ENCODE results near the gene CRABP1. TPM values are rescaled to one million over a fixed set of nuclear protein-coding genes. Genes with fewer than 3 reads are reported as not detected.

The CRABP1 gene
- total RNA-seq, 4 donors from 2014 or later: 0.50 to 5.3 (median 3.6) TPM; not detected in 1

GRCh38 chr15:78320183-78320582, 20.0 kb upstream of the CRABP1 start:
- WGBS, 2 donors (ENCODE audit: low coverage in 1 of 2): 88% methylated on average over 3 of the region's 5 CpGs; no CpG with 5 or more reads in 1 of the 2 donors

DNA sequence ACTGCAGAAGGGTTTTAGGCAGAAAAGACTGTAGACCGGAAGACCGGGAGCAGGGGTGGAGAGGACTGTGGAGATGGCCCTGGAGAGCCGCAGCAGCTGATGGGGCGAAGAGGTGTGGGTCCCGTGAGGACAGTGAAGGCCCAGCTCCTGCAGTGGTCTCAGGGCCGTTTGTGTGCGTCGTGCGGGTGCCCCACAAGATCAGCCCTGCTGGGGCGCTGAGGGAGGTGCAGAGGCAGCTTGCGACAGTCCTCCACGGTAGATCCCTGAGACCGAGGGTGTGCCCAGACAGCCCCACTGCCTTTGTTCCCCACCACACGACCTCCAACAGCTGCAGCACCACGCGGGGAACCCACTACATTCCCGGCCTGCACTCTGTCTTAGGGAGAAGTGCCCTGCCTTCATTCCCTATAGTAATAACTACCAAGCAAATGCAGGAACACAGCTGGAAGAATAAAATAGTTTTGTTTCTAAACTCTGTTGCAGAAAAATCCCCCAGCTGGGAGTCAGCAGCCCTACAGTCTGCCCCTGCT, 19.0 kb upstream of the CRABP1 start:
- Histone ChIP-seq H3K36me3 (no peaks in the 10 kb centered on the region), H3K4me1 (no peaks in the 10 kb centered on the region), H3K27me3 (peaks cover under 1% of the 10 kb centered on the region), H3K4me3 (no peak overlapping the region), H3K9me3 (no peaks in the 10 kb centered on the region), H3K27ac (no peak overlapping the region)
- WGBS, 2 donors (ENCODE audit: low coverage in 1 of 2): 63% methylated on average over 6 of the region's 17 CpGs; no CpG with 5 or more reads in 1 of the 2 donors
- TF ChIP-seq POLR2A (IDR thresholded peaks at IDR 0.05) (no peak), POLR2AphosphoS5 (IDR thresholded peaks at IDR 0.05) (no peak), CTCF (IDR thresholded peaks at IDR 0.05) (no peak), EP300 (IDR thresholded peaks at IDR 0.05) (no peak)
- ATAC-seq: no peak

More at GRCh38 chr15:78320183-78320582, 20.0 kb upstream of the CRABP1 start:
- Histone ChIP-seq H3K9me3 (no peaks in the 10 kb centered on the region), H3K27ac (no peak overlapping the region), H3K27me3 (peaks cover 9% of the 10 kb centered on the region), H3K36me3 (no peaks in the 10 kb centered on the region), H3K4me1 (no peaks in the 10 kb centered on the region), H3K4me3 (no peak overlapping the region)
- TF ChIP-seq CTCF (IDR thresholded peaks at IDR 0.05): no peak
- no peak for TF ChIP-seq POLR2AphosphoS5 (IDR thresholded peaks at IDR 0.05)
- TF ChIP-seq EP300 (IDR thresholded peaks at IDR 0.05): no peak
- no peak for TF ChIP-seq POLR2A (IDR thresholded peaks at IDR 0.05)
- ATAC-seq: no peak

- Histone ChIP-seq H3K4me1 (no peaks in the 10 kb centered on the region), H3K27ac (no peak overlapping the region), H3K36me3 (no peaks in the 10 kb centered on the region), H3K9me3 (no peaks in the 10 kb centered on the region), H3K4me3 (no peak overlapping the region), H3K27me3 (no peaks in the 10 kb centered on the region)
- no peak for ATAC-seq
- no peak for TF ChIP-seq CTCF (IDR thresholded peaks at IDR 0.05)
- no peak for TF ChIP-seq POLR2A (IDR thresholded peaks at IDR 0.05)
- TF ChIP-seq POLR2AphosphoS5 (IDR thresholded peaks at IDR 0.05): no peak
- no peak for TF ChIP-seq EP300 (IDR thresholded peaks at IDR 0.05)
- WGBS, 2 donors (ENCODE audit: low coverage in 1 of 2): no CpG with 5 or more reads among the region's 4 CpGs
Observed at GRCh38 chr15:78321786-78322185, 18.4 kb upstream of the CRABP1 start.

DNA sequence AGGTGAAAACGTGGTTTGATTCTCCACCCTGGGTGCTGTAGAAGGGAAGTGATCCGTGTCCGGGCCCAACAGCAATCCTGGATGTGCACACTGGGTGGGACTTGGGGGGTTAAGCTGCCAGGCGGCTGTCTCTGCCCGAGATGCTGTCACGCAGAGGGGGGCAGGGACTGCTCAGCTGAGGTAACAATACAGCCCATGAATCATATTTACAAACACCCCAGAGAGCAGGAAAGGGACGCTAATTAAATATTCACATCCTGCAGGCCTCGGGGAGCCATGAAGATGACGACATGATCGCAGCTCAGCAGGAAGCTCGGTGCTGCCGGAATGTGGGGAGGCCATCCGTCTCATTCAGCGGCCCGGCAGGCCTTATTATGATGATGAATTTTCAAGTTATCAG, 17.9 kb upstream of the CRABP1 start:
- no peaks in the 10 kb centered on the region for H3K9me3 ChIP-seq
- ATAC-seq: no peak
- WGBS, 2 donors (ENCODE audit: low coverage in 1 of 2): 69% methylated on average over 8 of the region's 15 CpGs; no CpG with 5 or more reads in 1 of the 2 donors
- H3K27me3 ChIP-seq: no peaks in the 10 kb centered on the region
- no peaks in the 10 kb centered on the region for H3K36me3 ChIP-seq
- no peak overlapping the region for H3K4me3 ChIP-seq
- H3K27ac ChIP-seq: no peak overlapping the region
- TF ChIP-seq POLR2A (IDR thresholded peaks at IDR 0.05): no peak
- no peak for TF ChIP-seq POLR2AphosphoS5 (IDR thresholded peaks at IDR 0.05)
- no peak for TF ChIP-seq CTCF (IDR thresholded peaks at IDR 0.05)
- TF ChIP-seq EP300 (IDR thresholded peaks at IDR 0.05): no peak
- no peaks in the 10 kb centered on the region for H3K4me1 ChIP-seq

DNA sequence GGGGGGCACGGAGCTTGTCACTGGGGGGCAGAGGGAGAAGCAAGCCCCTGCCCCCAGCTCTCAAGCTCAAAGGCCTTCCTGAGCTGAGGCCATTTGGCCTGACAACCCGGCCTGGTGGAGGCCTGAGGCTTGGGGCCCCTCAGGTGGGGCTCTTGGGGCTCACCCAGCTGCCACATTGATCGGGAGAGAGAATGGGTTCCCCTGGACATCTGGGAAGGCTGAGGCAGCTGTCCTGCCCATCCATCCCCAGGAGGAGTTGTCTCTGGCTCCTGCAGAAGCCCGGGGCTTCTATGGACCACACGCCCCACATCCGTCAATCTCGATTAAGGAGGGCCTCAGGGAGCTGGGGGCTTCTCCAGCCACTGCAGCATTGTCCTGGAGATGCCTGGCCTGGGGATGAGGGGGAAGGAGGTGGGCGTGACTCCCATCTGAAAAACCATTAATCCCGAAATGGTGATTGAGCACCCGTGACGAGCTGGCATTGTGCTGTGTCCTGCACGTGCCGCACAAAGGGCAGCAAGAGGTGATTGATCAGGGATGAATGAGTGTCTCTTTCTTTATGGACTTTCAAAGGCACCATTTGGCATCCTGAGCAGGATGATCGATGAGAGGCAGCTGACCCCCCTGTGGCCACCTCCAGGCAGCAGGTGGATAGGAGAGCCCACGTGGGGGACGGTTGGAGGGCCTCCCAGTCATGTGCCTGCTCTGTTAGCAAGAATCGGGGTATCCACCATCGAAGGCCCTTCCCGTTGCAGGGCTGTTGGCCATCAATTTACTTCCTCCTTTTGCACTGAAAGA, 17.2 kb upstream of the CRABP1 start:
- H3K4me1 ChIP-seq: no peaks in the 10 kb centered on the region
- 64 to 70% methylated on average over 4 to 12 of the region's 19 CpGs for WGBS, 2 donors (ENCODE audit: low coverage in 1 of 2)
- no peaks in the 10 kb centered on the region for H3K9me3 ChIP-seq
- TF ChIP-seq POLR2AphosphoS5 (IDR thresholded peaks at IDR 0.05) (no peak), CTCF (IDR thresholded peaks at IDR 0.05) (no peak), POLR2A (IDR thresholded peaks at IDR 0.05) (no peak), EP300 (IDR thresholded peaks at IDR 0.05) (no peak)
- no peak overlapping the region for H3K27ac ChIP-seq
- no peak overlapping the region for H3K4me3 ChIP-seq
- H3K36me3 ChIP-seq: no peaks in the 10 kb centered on the region
- no peaks in the 10 kb centered on the region for H3K27me3 ChIP-seq
- ATAC-seq: no peak

Data from gastroesophageal sphincter (tissue), 4 donors.